Parathyroid adenoma (tissue), 2 donors: ENCODE results near the gene CD72.

ENCODE experiments used
- H2AFZ ChIP-seq: fragments of 300-600 bp; sonication (generic); one replicate; pipeline ENCODE4 v1.7.0; 2017; ENCODE audit warnings: antibody characterized with exemption, mild to moderate bottlenecking
- H3K27ac ChIP-seq: fragments of 300-600 bp; sonication (generic); one replicate; pipeline ENCODE4 v1.7.0; 2017
- H3K27me3 ChIP-seq: fragments of 300-600 bp; sonication (generic); one replicate; pipeline ENCODE4 v1.7.0; 2017; ENCODE audit warnings: low read length; ENCODE audit not compliant: control insufficient read depth, insufficient read depth
- H3K36me3 ChIP-seq: fragments of 300-600 bp; sonication (generic); one replicate; pipeline ENCODE4 v1.7.0; 2017; ENCODE audit warnings: low read length; ENCODE audit not compliant: control insufficient read depth, insufficient read depth
- H3K4me1 ChIP-seq: fragments of 300-600 bp; sonication (generic); one replicate; pipeline ENCODE4 v1.7.0; 2017; ENCODE audit warnings: control low read depth
- H3K4me2 ChIP-seq: fragments of 300-600 bp; sonication (generic); one replicate; pipeline ENCODE4 v1.7.0; 2017; ENCODE audit warnings: low read length
- H3K4me3 ChIP-seq: fragments of 300-600 bp; sonication (generic); one replicate; pipeline ENCODE4 v1.7.0; 2017; ENCODE audit warnings: low read depth, low read length
- H3K79me2 ChIP-seq: fragments of 300-600 bp; sonication (generic); one replicate; pipeline ENCODE4 v1.7.0; 2017; ENCODE audit warnings: control low read depth
- H3K9ac ChIP-seq: fragments of 300-600 bp; sonication (generic); one replicate; pipeline ENCODE4 v1.7.0; 2017; ENCODE audit warnings: mild to moderate bottlenecking
- H3K9me3 ChIP-seq: fragments of 300-600 bp; sonication (generic); one replicate; pipeline ENCODE4 v1.7.0; 2017; ENCODE audit warnings: low read length; ENCODE audit not compliant: control insufficient read depth
- TF ChIP-seq, protein P1 (sequence below): fragments of 300-600 bp; sonication (generic); IDR thresholded peaks from one replicate; pipeline ENCODE4 v1.7.0; 2017; ENCODE audit warnings: antibody characterized with exemption, mild to moderate bottlenecking
- donor health status: primary hyperparathyroidism.

The CD72 gene

DNA sequence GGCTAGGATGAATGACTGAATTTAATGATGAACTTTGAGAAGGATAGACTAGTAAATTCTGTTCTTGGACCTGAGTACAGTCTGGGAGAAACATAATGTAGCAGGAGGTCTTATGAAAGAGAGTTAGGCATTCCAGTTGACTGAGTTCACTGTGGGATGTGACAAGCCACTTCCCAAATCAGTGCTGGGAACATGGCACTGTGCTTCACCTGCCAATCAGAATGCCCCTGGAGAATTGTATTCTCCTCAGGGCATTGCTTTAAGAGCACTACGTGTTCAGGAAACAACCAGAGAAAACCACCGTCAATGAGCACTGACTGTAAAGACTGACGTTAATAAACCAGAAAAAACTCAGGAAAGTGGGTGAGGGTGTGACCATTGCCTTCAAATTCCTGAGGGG lies 41.1 kb upstream of the CD72 start:
- H3K9ac ChIP-seq: no peak overlapping the region
- peak overlapping the region; percentile 99 for H3K27ac ChIP-seq
- H3K79me2 ChIP-seq: no peaks in the 10 kb centered on the region

DNA sequence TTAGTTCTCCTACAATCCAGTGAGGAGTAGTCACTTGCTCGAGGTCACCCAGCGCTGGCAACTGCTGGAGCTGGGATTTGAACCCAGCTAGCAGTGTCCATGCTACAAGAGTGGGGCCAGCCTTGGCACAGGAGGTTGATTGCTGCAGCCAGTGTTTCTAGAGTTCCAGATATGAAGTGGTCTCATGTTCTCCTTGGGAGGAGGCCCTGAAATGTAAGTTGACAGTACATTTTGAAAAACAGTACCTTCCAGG lies 40.7 kb upstream of the CD72 start:
- Histone ChIP-seq H3K27ac (peak overlapping the region; percentile 99), H3K4me2 (peak overlapping the region; percentile 96), H3K9ac (no peak overlapping the region), H3K36me3 (no peaks in the 10 kb centered on the region), H3K27me3 (no peaks in the 10 kb centered on the region), H3K9me3 (no peaks in the 10 kb centered on the region), H3K4me3 (peak overlapping the region; percentile 92), H2AFZ (peak overlapping the region; percentile 83), H3K4me1 (no peaks in the 10 kb centered on the region), H3K79me2 (no peaks in the 10 kb centered on the region)
- TF ChIP-seq, protein P1, sequence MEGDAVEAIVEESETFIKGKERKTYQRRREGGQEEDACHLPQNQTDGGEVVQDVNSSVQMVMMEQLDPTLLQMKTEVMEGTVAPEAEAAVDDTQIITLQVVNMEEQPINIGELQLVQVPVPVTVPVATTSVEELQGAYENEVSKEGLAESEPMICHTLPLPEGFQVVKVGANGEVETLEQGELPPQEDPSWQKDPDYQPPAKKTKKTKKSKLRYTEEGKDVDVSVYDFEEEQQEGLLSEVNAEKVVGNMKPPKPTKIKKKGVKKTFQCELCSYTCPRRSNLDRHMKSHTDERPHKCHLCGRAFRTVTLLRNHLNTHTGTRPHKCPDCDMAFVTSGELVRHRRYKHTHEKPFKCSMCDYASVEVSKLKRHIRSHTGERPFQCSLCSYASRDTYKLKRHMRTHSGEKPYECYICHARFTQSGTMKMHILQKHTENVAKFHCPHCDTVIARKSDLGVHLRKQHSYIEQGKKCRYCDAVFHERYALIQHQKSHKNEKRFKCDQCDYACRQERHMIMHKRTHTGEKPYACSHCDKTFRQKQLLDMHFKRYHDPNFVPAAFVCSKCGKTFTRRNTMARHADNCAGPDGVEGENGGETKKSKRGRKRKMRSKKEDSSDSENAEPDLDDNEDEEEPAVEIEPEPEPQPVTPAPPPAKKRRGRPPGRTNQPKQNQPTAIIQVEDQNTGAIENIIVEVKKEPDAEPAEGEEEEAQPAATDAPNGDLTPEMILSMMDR: no peak

More for the DNA sequence above, 41.1 kb upstream of the CD72 start:
- Histone ChIP-seq H3K4me2 (peak overlapping the region; percentile 96), H3K36me3 (no peaks in the 10 kb centered on the region), H3K4me3 (peak overlapping the region; percentile 92), H3K4me1 (no peaks in the 10 kb centered on the region), H3K9me3 (no peaks in the 10 kb centered on the region), H3K27me3 (no peaks in the 10 kb centered on the region), H2AFZ (no peak overlapping the region)
- TF ChIP-seq, protein P1: no peak

DNA sequence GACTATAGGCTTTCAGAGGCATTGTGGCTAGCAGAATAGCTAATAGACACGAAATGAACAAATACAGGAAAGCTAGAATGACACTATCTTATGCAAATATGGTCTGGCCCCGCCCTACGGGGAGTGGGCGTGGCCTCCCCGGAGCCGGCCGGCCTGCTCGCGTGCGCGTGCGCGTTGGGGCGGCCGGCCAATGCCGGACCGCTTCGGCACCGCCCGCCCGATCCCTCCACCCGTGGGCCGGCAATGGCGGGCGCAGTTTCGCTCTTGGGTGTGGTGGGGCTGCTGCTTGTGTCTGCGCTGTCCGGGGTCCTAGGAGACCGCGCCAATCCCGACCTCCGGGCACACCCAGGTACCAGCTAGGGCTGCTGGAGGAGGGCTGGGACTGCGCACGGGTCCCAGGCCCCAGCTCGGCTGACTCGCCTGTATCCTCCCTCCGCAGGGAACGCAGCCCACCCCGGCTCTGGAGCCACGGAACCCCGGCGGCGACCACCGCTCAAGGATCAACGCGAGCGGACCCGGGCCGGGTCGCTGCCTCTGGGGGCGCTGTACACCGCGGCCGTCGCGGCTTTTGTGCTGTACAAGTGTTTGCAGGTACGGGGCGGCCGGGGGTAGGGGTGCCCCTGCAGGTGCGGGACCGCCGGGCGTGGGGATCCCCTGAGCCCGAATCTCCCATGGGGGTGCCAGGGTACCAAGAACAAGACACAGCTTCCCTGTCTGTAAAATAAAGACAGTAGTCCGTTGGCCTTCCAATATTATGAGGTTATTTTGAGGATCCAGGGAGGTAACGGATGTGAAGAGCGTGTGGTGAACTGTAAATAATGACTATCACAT lies 40.1 kb upstream of the CD72 start, which contains the start of gene CCDC107:
TSS of gene CCDC107 (plus strand) at position 156 of the 831 bp plus-strand sequence. CDS start at position 244, 88 bp downstream.
- peak within 1 kb of the TSS; percentile 96 for H3K4me2 ChIP-seq
- H3K4me3 ChIP-seq: peak within 1 kb of the TSS; percentile 92
- H3K9me3 ChIP-seq: no peaks in the 10 kb centered on the region
- no peak within 1 kb of the TSS for H3K9ac ChIP-seq
- H3K27ac ChIP-seq: peak within 1 kb of the TSS; percentile 99
- no peaks in the 10 kb centered on the region for H3K4me1 ChIP-seq
- H3K36me3 ChIP-seq: no peaks in the 10 kb centered on the region
- no peaks in the 10 kb centered on the region for H3K27me3 ChIP-seq
- no peaks in the 10 kb centered on the region for H3K79me2 ChIP-seq
- TF ChIP-seq, protein P1: peak; percentile 52
- H2AFZ ChIP-seq: peak within 1 kb of the TSS; percentile 83

DNA sequence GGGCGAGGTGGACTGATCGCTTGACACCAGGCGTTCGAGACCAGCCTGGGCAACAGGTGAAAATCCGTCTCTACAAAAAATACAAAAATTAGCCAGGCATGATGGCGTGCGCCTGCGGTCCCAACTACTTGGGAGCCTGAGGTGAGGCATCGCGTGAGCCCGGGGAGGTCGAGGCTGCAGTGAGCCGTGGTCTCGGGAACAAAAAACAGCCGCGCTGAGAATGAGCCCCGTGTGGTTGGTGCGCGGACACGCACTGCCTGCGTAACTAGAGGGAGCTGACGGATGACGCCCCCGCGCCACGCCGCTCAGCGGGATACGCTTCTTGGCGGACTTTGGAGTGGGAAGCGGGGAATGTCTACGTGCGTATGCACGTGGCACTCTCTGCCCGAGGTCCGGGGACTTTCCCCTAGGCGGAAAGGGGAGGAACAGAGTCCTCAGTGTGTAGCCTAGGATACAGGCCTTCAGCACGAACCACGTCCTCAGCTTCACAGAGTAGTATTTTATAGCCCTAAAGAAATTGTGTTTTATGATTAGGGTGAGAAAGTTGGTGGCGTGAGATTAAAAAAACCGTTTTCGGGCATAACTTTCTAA lies 39.4 kb upstream of the CD72 start, which contains the start of gene RMRP:
TSS of gene RMRP (minus strand) at position 474 of the 591 bp plus-strand sequence.
- Histone ChIP-seq H3K36me3 (no peaks in the 10 kb centered on the region), H3K9me3 (no peaks in the 10 kb centered on the region), H3K27me3 (no peaks in the 10 kb centered on the region), H3K4me2 (peak within 1 kb of the TSS; percentile 96), H3K4me1 (no peaks in the 10 kb centered on the region), H3K27ac (peak within 1 kb of the TSS; percentile 99), H3K79me2 (no peaks in the 10 kb centered on the region), H3K9ac (no peak within 1 kb of the TSS), H3K4me3 (peak within 1 kb of the TSS; percentile 92), H2AFZ (peak within 1 kb of the TSS; percentile 83)
- TF ChIP-seq, protein P1: peak; percentile 3
